Measurements from ENCODE around the gene KLHL17.
"Not testable (repeated sequence)": the region's sequence is repeated elsewhere in the genome, so short reads cannot be mapped to it uniquely, and the experiment has no call there.

The KLHL17 gene

DNA sequence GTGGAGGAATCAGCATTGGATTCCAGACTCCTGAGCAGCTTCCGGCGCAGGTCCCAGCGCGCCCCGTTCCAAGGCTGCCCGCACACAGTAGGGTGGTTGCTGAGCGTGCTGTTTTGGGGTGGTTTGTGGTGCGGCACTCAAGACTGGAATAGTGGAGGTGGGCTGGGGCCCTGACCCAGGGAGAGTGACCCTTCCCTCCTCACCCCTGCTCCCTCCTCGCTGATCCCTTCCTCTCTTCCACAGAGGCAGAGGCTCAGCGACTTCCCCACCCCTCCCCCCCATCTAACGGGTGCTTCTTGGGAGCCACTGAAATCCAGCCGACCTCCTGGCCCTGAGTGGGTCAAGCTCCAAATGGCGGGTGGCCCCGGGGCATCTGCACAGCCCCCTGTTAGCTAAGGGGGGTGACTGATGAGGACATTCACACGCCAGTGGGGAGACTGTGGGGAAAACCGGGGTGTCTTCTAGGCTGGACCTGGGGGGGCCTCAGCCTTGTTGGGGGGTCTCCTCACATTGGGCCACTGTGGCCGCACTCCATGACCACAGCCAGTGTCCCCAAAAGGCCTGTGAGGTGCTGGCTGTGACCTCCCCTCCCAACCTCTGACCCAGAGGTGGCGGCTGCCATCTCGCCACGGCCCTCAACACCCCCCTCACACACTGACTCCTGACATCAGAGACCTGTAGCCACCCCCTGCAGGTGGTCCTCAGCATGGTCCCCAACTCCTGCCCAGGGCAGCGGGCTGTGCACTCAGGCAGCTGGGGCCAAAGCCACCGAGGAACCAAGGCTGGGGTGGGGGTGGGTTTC is 43.4 kb downstream of the KLHL17 start:
- no peak for DNase-seq

DNA sequence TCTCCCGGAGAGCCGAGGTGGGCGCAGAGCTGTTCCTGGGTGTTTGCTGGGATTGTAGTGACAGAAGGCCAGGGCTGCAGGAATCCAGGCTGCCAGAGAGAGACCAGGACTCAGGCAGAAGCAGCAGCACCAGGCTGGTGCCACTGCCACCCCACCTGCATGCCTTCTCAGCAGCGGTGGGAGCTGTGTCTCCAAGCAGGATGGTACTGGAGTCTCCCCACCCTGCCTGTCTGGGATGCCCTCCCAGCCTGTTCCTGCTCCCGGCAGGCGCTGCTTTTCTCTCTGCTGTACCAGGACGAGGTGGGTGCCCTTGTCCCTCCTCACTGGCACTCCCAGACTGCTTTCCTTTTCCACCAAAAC is 44.0 kb downstream of the KLHL17 start:
- DNase-seq: no peak

DNA sequence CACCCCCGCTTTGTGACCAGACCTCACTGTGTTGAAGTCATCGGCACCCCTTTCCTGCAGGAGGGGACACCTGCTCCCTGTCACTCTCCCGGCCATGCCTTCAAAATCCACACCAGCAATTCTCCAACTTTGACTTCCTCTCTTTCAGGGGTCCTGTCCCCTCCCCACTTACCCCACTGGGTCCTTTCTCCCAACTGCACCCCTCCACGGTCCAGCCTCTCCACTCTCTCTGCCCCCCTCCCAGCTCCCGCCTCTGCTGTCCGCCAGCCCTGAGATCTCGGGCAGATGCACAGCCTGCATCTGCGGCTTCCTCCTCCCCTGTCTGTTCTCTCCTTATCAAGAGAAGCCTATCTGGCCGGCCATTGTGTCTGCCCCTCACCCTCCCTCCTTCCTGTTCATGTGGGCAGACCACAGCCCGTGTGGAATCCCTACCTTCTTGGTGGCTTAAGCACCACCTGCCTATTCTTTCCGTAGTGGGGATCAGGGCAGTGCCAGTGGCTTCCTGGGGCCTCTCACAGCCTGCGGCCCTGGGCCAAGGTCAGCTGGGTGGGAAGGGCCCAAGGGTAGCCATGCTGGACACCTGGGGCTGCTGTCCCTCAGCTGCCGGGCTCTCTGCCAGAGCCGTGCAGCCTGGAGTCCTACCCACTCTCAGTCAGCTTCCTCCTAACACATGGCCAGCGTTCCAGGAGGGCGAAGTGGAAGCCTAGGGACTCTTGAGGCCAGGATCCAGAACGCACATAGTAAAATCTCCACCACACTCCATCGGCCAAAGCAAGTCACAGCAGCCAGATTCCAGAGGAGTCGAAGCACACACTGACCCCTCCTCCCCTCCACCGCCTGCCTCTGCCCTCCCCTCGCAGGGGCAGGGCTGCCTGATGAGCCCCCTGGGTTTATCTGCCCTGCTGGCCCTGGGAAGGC is 44.7 kb downstream of the KLHL17 start:
- no peak for DNase-seq

DNA sequence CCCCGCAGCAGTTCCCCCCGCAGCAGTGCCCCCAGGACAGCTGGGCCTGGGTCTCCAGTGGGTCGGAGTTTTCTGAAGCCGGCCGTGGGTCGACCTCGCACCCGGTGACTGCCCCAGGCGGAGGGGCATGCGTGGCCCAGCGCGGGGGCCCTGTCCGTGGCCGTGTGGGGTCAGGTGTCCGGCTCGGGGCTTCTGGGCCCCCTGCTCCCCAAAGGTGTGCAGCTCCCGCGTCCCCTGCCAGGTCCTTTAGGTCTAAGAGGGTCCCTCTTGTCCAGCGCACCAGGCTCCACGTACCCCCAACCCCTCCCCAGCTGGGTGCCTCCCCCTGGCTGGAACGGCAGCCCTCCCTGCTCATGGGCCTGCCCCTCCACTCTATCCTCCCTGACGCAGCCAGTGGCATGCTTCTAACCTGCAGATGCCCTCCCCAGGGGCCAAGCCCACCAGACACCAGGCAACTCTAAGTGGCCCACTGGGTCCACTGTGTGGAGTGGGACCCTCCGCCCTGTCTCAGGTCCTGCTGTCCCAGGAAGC is 45.5 kb downstream of the KLHL17 start:
- no peak for DNase-seq

DNA sequence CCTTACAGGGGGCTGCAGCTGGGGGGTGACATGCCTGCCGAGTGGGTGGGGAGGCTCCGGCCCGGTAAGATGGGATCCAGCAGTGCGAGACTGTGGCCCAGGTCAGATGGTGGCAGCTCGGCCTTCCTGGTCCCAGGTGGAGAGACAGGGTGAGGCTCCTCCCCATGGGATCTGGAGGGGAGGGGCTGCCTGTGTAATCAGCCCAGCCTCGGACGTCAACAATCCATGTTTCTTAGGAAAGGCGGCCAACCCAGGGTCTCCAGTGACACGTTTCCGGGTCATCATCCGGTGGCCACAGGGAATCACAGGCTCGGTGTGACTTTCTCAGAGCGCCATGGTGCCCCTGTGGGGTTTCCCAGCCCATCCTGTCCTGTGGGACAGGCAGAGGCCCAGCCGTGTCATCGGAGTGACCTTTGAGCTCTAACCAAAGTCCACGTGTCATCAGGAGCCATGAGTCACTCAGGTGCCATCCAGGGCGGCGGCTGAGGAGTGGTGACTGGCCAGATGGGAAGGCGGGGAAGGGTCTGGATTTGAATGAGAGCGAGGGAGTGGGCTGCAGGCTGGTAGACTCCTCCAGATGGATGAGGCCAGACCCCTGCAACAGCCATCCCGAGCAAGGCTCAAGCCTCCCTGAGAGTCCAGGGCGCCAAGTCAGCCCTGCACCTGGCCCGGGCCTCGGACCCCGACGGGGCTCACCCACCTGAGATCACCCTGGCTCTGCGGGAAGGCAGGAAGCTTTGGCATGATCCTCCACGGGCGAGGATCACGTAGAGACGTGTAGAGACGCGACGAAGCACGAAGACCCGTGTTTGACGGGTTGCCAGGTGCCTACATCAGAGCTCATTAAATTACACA is 46.1 kb downstream of the KLHL17 start:
- DNase-seq: no peak

DNA sequence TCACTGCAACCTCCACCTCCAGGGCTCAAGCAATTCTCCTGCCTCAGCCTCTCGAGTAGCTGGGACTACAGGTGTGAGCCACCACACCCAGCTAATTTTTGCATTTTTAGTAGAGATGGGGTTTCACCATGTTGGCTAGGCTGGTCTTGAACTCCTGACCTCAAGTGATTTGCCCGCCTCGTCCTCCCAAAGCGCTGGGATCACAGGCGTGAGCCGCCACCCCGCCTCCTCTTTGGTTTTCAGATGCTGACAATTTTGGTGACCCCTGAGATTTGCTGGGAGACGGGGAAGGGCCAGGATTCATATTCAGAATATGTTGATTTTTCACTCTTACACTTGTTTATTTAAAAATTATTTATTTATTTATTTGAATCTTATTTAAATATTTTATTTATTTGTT is 49.7 kb downstream of the KLHL17 start:
- not testable (repeated sequence) for DNase-seq

DNA sequence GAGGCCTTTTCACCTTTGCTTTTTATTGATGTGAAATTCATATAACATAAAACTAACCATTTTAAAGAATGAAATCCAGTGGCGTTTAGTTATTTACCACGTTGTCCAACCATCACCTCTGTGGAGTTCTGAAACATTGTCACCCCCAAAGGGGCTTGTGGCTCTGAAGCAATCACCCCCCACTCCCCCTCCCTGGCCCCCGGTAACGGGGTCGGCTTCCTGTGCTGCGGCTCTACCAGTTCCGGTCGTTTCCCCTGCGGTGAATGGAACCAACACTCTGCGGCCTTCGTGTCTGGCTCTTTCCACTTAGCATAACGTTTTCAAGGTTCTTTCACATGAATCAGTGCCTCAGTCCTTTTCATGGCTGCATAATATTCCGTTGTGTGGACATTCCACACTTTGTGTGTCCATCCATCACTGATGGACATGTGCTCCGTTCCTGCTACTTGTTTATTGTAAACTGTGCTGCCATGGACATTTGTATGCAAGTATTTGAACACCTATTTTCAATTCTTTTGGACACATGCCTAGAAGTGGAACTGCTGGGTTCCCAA is 51.1 kb downstream of the KLHL17 start:
- DNase-seq: no peak

DNA sequence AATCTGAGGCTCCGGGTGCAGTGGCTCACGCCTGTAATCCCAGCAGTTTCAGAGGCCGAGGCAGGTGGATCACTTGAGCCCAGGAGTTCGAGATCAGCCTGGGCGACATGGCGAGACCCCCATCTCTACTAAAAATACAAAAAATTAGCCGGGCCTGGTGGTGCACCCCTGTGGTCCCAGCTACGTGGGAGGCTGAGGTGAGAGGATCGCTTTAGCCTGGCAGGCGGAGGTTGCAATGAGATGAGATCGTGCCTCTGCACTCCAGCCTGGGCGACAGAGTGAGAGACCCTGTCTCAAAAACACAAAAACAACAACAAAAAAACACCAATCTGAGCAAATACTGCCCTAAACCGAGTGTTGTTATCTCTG is 52.3 kb downstream of the KLHL17 start:
- not testable (repeated sequence) for DNase-seq

DNA sequence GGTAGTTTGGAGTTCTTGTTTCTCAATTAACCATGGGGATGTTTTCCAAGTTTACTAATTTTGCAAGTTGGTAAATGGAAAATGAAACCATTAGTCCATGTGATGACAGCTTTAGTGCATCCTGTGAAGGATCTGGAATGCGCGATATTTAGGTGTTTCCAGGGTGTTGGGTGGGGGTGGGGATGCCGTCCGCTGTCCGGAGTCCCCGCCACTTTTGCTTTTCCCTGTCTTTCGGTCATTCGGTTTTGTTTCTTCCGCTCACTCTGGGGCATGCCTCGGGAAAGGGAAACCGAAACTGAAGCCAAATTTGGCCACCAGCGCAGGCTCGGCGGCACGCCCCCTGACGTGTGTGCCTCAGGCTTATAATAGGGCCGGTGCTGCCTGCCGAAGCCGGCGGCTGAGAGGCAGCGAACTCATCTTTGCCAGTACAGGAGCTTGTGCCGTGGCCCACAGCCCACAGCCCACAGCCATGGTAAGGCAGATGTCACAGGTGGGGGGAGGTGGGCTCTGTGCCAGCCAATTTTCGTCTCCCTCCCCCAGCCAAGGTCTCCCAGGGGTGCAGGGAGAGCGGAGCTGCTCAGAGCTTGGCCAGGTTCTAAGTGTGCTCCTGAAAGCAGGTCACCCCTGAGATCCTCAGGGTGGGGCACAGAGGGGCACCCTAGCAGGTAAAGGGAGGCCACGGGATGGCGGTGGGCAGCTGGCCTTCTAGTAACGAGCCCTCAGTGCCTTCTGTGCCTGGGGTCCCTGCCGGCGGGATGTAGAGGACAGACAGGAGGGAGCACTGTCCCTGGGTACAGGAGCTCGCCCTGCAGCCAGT is 52.9 kb downstream of the KLHL17 start, which contains the start of gene ISG15:
Gene ISG15, plus strand, starts transcription at position 393 of the 817 bp plus-strand sequence. Its CDS starts 77 bp downstream, at position 470.
- DNase-seq: no peak

DNA sequence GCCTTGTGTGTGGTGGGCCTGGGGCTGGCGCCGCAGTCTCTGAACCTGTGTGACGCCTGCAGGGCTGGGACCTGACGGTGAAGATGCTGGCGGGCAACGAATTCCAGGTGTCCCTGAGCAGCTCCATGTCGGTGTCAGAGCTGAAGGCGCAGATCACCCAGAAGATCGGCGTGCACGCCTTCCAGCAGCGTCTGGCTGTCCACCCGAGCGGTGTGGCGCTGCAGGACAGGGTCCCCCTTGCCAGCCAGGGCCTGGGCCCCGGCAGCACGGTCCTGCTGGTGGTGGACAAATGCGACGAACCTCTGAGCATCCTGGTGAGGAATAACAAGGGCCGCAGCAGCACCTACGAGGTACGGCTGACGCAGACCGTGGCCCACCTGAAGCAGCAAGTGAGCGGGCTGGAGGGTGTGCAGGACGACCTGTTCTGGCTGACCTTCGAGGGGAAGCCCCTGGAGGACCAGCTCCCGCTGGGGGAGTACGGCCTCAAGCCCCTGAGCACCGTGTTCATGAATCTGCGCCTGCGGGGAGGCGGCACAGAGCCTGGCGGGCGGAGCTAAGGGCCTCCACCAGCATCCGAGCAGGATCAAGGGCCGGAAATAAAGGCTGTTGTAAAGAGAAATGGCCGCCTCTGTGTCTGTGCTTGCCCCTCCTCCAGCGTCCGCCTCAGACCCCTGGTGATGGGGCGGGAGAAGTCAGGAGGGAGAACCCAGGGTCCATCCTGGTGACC is 53.7 kb downstream of the KLHL17 start:
- no peak for DNase-seq

DNA sequence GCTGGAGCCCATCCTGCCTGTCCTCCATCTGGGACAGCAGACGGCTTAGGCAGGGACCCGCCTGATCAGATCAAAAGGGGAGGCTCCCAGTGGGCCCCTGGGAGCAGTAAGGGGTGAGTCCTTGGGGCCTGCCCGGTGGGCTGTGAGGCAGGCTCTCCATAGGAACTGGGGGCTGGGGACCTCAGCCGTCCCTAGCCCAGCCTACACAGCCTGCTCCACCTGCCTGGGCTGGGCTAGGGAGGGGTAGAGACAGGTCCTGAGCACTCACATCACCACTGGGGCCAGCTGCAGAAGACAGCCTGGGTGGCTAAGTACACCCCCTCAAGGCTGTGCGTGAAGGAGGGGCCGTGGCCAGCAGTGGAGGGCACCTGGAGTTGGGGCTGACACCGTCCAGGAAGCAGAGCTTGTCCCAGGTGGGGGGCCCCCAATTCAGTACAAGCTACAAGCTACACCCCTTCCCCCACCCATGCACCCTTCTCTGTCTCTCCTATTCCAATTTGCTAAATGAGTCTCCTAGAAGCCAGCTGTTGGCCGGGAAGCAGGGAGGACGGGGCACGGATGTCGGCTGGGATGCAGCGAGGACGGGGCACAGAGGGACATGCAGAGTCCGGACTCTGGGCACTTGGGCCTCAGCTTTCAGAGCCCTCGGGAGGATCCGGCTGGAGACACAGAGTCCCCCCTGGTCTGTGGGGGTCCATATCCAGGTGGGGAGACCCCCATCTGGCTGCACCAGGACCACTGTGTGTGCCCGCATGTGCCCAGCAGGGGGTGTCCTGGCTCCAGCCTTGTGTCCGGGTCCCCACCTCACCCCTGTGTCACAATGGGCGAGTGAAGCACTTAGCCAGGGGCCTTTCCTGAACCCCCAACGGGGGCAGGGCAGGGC is 54.7 kb downstream of the KLHL17 start:
- DNase-seq: no peak

Data from NCI-H2081 treated with DMSO at 0.1 percent for 48 hours (cell line).